HL-60 (cell line): Measurements from ENCODE around the gene KMT5C.
"Not testable (repeated sequence)": the region's sequence is repeated elsewhere in the genome, so short reads cannot be mapped to it uniquely, and the experiment has no call there.

Source experiments
- DNase-seq, 2 experiments: peaks; one replicate each; pipeline ENCODE4 v3.0.0-alpha.2; 2010 to 2020; ENCODE audit warnings: low read depth in 1 of 2, low spot score in 1 of 2
- H3K27ac ChIP-seq: fragments of 250-450 bp; sonication (Bioruptor Pico); replicated peaks from 2 replicates; pipeline ENCODE4 v1.5.1; 2020; ENCODE audit warnings: mild to moderate bottlenecking, moderate library complexity
- H3K27me3 ChIP-seq: fragments of 250-450 bp; sonication (Bioruptor Pico); 2 replicates; pipeline ENCODE4 v1.5.1; 2021; ENCODE audit warnings: mild to moderate bottlenecking, moderate library complexity; ENCODE audit not compliant: insufficient read depth, poor library complexity, severe bottlenecking
- H3K4me3 ChIP-seq: replicated peaks from 2 replicates; pipeline ENCODE4 v1.5.1; 2011; ENCODE audit warnings: mild to moderate bottlenecking, control low read depth, low read length; ENCODE audit not compliant: insufficient read depth
- GABPA ChIP-seq: IDR thresholded peaks from 2 replicates; pipeline ENCODE4 v1.6.1; 2012; ENCODE audit warnings: low read depth
- POLR2AphosphoS5 ChIP-seq: IDR thresholded peaks from 2 replicates; pipeline ENCODE4 v1.6.1; 2012; ENCODE audit warnings: low read depth
- SPI1 ChIP-seq: IDR thresholded peaks from 2 replicates; pipeline ENCODE4 v1.6.1; 2012; ENCODE audit warnings: low read depth, mild to moderate bottlenecking, borderline replicate concordance
- TF ChIP-seq, protein P1 (sequence below): IDR thresholded peaks from one replicate; pipeline ENCODE4 v1.5.1; 2011; ENCODE audit warnings: low read length, control low read depth, inconsistent platforms; ENCODE audit not compliant: insufficient read depth
- TF ChIP-seq, protein P2 (sequence below): IDR thresholded peaks from 2 replicates; pipeline ENCODE4 v1.6.1; 2012; ENCODE audit warnings: low read depth; ENCODE audit not compliant: insufficient replicate concordance

KMT5C gene

DNA sequence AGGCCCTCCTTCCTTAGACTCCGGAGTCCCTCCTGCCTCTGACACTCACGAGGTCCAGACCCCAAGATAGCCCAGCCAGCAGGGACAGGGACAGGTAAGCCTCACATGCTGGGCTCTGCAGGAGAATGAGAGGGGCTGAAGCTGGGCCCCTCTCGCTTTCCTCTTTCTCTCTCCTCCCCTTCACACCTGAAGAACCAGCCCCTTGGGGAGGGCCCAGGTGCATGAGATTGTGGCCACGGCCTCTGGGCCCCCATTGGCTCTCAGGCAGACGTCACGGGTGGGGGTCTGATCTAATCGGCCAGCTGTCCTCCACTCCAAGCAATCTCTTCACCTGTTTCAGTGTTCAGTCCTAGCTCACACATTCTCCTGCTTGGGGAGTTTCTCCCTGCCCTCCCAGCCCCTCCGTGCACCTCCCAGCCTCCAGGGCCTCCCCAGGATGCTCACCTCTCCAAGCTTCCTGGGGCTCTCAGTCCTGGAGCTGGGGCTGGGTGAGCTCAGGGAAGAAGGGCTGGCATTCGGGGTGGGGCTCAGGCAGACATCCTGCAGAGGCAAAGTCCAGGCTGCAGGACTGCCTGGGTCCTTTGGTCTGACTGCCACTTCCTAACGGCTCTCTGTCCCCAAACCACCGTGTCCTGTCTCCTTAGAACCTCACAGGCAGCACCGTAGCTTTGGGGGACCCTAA, 17.3 kb upstream of the KMT5C start:
- H3K27me3 ChIP-seq, result no peaks in the 10 kb centered on the region
- H3K4me3 ChIP-seq, result no peak overlapping the region
- TF ChIP-seq POLR2AphosphoS5 (no peak), SPI1 (no peak), GABPA (no peak)
- TF ChIP-seq, protein P1, sequence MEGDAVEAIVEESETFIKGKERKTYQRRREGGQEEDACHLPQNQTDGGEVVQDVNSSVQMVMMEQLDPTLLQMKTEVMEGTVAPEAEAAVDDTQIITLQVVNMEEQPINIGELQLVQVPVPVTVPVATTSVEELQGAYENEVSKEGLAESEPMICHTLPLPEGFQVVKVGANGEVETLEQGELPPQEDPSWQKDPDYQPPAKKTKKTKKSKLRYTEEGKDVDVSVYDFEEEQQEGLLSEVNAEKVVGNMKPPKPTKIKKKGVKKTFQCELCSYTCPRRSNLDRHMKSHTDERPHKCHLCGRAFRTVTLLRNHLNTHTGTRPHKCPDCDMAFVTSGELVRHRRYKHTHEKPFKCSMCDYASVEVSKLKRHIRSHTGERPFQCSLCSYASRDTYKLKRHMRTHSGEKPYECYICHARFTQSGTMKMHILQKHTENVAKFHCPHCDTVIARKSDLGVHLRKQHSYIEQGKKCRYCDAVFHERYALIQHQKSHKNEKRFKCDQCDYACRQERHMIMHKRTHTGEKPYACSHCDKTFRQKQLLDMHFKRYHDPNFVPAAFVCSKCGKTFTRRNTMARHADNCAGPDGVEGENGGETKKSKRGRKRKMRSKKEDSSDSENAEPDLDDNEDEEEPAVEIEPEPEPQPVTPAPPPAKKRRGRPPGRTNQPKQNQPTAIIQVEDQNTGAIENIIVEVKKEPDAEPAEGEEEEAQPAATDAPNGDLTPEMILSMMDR, result no peak
- TF ChIP-seq, protein P2, sequence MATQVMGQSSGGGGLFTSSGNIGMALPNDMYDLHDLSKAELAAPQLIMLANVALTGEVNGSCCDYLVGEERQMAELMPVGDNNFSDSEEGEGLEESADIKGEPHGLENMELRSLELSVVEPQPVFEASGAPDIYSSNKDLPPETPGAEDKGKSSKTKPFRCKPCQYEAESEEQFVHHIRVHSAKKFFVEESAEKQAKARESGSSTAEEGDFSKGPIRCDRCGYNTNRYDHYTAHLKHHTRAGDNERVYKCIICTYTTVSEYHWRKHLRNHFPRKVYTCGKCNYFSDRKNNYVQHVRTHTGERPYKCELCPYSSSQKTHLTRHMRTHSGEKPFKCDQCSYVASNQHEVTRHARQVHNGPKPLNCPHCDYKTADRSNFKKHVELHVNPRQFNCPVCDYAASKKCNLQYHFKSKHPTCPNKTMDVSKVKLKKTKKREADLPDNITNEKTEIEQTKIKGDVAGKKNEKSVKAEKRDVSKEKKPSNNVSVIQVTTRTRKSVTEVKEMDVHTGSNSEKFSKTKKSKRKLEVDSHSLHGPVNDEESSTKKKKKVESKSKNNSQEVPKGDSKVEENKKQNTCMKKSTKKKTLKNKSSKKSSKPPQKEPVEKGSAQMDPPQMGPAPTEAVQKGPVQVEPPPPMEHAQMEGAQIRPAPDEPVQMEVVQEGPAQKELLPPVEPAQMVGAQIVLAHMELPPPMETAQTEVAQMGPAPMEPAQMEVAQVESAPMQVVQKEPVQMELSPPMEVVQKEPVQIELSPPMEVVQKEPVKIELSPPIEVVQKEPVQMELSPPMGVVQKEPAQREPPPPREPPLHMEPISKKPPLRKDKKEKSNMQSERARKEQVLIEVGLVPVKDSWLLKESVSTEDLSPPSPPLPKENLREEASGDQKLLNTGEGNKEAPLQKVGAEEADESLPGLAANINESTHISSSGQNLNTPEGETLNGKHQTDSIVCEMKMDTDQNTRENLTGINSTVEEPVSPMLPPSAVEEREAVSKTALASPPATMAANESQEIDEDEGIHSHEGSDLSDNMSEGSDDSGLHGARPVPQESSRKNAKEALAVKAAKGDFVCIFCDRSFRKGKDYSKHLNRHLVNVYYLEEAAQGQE, result no peak
- no peak overlapping the region for H3K27ac ChIP-seq
- no peak for DNase-seq

DNA sequence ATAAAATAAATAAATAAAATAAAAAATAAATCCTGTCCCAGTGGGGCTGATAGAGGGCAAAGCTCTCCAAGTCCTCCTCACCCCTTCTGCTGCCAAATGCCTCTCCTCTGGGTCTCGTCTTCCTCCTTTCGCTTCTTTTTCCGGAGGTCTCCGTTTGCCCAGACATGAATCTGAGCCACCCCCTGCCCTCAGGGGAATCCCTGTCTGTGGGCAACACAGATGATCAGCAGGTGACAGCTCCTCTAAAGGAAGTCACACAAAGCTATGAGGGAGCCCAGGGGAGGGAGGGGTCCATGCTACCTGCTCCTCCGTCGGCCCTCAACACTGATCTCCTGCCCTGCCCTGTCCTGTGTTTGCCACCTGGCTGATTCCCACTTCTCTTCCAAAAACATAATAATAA, 15.0 kb upstream of the KMT5C start:
- no peak for DNase-seq
- H3K4me3 ChIP-seq, result no peak overlapping the region
- no peak overlapping the region; the same call in 1 of the 2 replicates for H3K27ac ChIP-seq
- H3K27me3 ChIP-seq, result no peaks in the 10 kb centered on the region
- TF ChIP-seq, protein P1, result no peak
- TF ChIP-seq SPI1 (no peak), POLR2AphosphoS5 (no peak), GABPA (no peak)
- TF ChIP-seq, protein P2, result no peak

DNA sequence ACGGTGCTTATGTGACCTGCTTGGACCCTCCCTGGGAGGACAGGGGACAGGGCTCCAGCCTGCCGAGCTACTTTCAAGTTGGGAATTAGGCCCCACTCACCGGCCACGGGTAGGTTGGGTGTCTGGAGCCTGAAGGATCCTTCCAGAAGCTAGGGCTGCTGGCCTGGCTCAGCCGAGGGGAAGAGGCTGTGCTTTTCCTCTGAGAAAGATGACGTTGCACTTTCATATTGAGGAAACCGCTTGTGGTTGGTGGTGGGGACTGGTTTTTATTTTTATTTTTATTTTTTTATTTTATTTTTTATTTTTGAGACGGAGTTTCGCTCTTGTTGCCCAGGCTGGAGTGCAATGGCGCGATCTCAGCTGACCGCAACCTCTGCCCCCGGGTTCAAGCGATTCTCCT, 14.5 kb upstream of the KMT5C start, which contains the start of gene TMEM150B:
TSS of gene TMEM150B (minus strand) at position 170 of the 400 bp plus-strand sequence. CDS start 4,305 bp downstream, outside the sequence.
- peak in 1 of 2 experiments; percentile 53 for DNase-seq
- TF ChIP-seq, protein P1, result no peak
- no peak for TF ChIP-seq SPI1
- no peak for TF ChIP-seq GABPA
- no peak for TF ChIP-seq POLR2AphosphoS5
- TF ChIP-seq, protein P2, result no peak
- no peak within 1 kb of the TSS for H3K4me3 ChIP-seq
- peak within 1 kb of the TSS; percentile 23 for H3K27ac ChIP-seq
- no peaks in the 10 kb centered on the region for H3K27me3 ChIP-seq

DNA sequence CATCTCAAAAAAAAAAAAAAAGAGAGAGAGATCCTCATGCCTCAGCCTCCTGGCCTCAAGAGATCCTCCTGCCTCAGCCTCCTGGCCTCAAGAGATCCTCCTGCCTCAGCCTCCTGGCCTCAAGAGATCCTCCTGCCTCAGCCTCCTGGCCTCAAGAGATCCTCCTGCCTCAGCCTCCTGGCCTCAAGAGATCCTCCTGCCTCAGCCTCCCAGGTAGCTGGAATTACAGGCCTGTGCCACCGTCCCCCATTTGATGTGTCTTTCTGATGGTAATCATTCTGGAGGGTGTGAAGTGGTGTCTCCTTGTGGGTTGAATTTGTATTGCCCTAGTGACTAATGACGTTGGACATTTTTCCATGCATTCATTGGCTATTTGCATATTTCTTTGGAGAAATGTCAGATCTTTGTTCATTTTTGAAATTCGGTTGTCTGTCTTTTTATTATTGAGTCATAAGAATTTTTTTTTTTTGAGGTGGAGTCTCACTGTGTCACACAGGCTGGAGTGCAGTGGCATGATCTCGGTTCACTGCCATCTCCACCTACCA, 10.8 kb upstream of the KMT5C start:
- not testable (repeated sequence) for H3K27ac ChIP-seq, H3K27me3 ChIP-seq, DNase-seq, H3K4me3 ChIP-seq

DNA sequence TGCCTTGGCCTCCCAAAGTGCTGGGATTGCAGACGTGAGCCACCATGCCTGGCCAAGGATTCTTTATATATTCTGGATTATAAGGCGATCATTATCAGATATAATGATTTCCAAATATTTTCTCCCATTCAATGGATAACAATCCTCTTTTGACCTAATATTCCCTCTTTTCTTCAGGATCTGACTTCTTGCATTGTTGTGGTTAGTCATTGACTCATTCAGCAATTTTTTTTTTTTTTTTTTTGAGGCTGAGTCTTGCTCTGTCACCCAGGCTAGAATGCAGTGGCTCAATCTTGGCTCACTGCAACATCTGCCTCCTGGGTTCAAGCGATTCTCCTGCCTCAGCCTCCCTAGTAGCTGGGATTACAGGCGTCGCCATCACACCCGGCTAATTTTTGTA, 9.9 kb upstream of the KMT5C start:
- not testable (repeated sequence) for H3K27ac ChIP-seq, DNase-seq, H3K27me3 ChIP-seq, H3K4me3 ChIP-seq
